H1 (cell line): ENCODE results near the gene RAMACL. TPM values are rescaled to one million over a fixed set of nuclear protein-coding genes. Genes with fewer than 3 reads are reported as not detected.

Experiments used
- CTCF ChIA-PET: fragments of 300-600 bp; sonication (Branson Sonifier 250); formaldehyde crosslinking; loops from one replicate; lab custom pipeline; 2021; ENCODE audit not compliant: partially characterized antibody; lab: Charles Lee
- POLR2A ChIA-PET: fragments of 300-600 bp; sonication (Branson Sonifier 250); formaldehyde crosslinking; loops from one replicate; lab custom pipeline; 2021; ENCODE audit warnings: inconsistent platforms; ENCODE audit not compliant: partially characterized antibody; lab: Charles Lee
- DNase-seq, 2 experiments: peaks; one replicate each; pipeline versions ENCODE4 v3.0.0 to v3.0.0-alpha.2; 2010 to 2022; ENCODE audit warnings: low spot score in 2 of 2, low read depth in 1 of 2, mixed read lengths in 1 of 2
- FAIRE-seq: peaks from 2 replicates; lab custom pipeline; 2011; peaks lifted over from hg19 to GRCh38; lab: Jason Lieb, UNC
- H2AFZ ChIP-seq: 2 replicates; pipeline ENCODE4 v1.8.1; 2012; ENCODE audit warnings: low read length, inconsistent platforms
- H2AK5ac ChIP-seq: 2 replicates; pipeline ENCODE4 v1.6.1; 2013; ENCODE audit warnings: low read depth, low read length
- H2BK120ac ChIP-seq: replicated peaks from 2 replicates; pipeline ENCODE3; 2013; ENCODE audit warnings: low read depth, low read length, inconsistent platforms
- H2BK12ac ChIP-seq: 2 replicates; pipeline ENCODE4 v1.6.1; 2013; ENCODE audit warnings: low read depth, low read length
- H2BK15ac ChIP-seq: 2 replicates; pipeline ENCODE4 v1.6.1; 2013; ENCODE audit warnings: low read length
- H2BK20ac ChIP-seq: 2 replicates; pipeline ENCODE4 v1.6.1; 2013; ENCODE audit warnings: low read length
- H2BK5ac ChIP-seq: 2 replicates; pipeline ENCODE4 v1.6.1; 2013; ENCODE audit warnings: low read depth, low read length
- H3K14ac ChIP-seq: 2 replicates; pipeline ENCODE4 v1.6.1; 2013; ENCODE audit warnings: inconsistent platforms; ENCODE audit not compliant: insufficient read length
- H3K18ac ChIP-seq: 2 replicates; pipeline ENCODE4 v1.6.1; 2013; ENCODE audit warnings: low read length; ENCODE audit errors: extremely low read depth
- H3K23ac ChIP-seq: 2 replicates; pipeline ENCODE4 v1.6.1; 2013; ENCODE audit warnings: inconsistent platforms; ENCODE audit not compliant: insufficient read length
- H3K23me2 ChIP-seq: 2 replicates; pipeline ENCODE4 v1.6.1; 2013; ENCODE audit warnings: low read depth, low read length
- H3K27ac ChIP-seq: 2 replicates; pipeline ENCODE4 v1.6.1; 2011; ENCODE audit warnings: low read depth, low read length, inconsistent platforms
- H3K27me3 ChIP-seq, 4 experiments: replicated peaks in 1 of 4; 1 replicate in 1 of 4; 2 replicates in 3 of 4; pipeline versions ENCODE4 v1.6.1 to v1.8.1; 2011 to 2013; ENCODE audit warnings: low read length in 3 of 4, mild to moderate bottlenecking in 3 of 4, inconsistent platforms in 2 of 4, mixed read lengths in 2 of 4, moderate library complexity in 1 of 4; ENCODE audit not compliant: control insufficient read depth in 3 of 4, insufficient read depth in 3 of 4; ENCODE audit errors: extremely low read depth in 1 of 4
- H3K36me3 ChIP-seq, 4 experiments: 2 replicates each; pipeline versions ENCODE4 v1.6.1 to v1.8.1; 2011 to 2013; ENCODE audit warnings: mild to moderate bottlenecking in 4 of 4, low read length in 3 of 4, moderate library complexity in 2 of 4, control low read depth in 1 of 4, inconsistent platforms in 1 of 4; ENCODE audit not compliant: insufficient read depth in 4 of 4, control insufficient read depth in 2 of 4
- H3K4ac ChIP-seq: replicated peaks from 2 replicates; pipeline ENCODE3; 2013; ENCODE audit warnings: low read length, low read depth, mixed read lengths, inconsistent platforms; ENCODE audit not compliant: insufficient read length
- H3K4me1 ChIP-seq, 4 experiments: replicated peaks in 1 of 4; 1 replicate in 1 of 4; 2 replicates in 3 of 4; pipeline versions ENCODE4 v1.6.1 to v1.8.1; 2011 to 2013; ENCODE audit warnings: low read length in 3 of 4, inconsistent platforms in 2 of 4, mixed read lengths in 1 of 4; ENCODE audit not compliant: insufficient read depth in 4 of 4, control insufficient read depth in 3 of 4
- H3K4me2 ChIP-seq, 2 experiments: 2 replicates each; pipeline versions ENCODE4 v1.6.1 to v1.8.1; 2011 to 2013; ENCODE audit warnings: low read depth in 2 of 2, low read length in 2 of 2, control low read depth in 1 of 2, inconsistent platforms in 1 of 2, mild to moderate bottlenecking in 1 of 2; ENCODE audit not compliant: insufficient read depth in 1 of 2
- H3K4me3 ChIP-seq, 4 experiments: fragments of 200-600, 300-600 bp in 1 of 4; sonication (generic), shearing (Covaris generic), sonication (Bioruptor Twin) in 1 of 4; 2 replicates each; pipeline versions ENCODE4 v1.5.1 to v1.8.1; 2011 to 2016; ENCODE audit warnings: low read length in 4 of 4, low read depth in 3 of 4, control low read depth in 2 of 4, inconsistent platforms in 2 of 4, mild to moderate bottlenecking in 2 of 4, mixed read lengths in 1 of 4, moderate library complexity in 1 of 4; ENCODE audit not compliant: insufficient read depth in 2 of 4; ENCODE audit errors: extremely low read depth in 1 of 4
- H3K56ac ChIP-seq: replicated peaks from 2 replicates; pipeline ENCODE3; 2013; ENCODE audit warnings: low read depth, mild to moderate bottlenecking, mixed read lengths, low read length, inconsistent platforms; ENCODE audit not compliant: insufficient read length
- H3K79me1 ChIP-seq: 2 replicates; pipeline ENCODE4 v1.6.1; 2013; ENCODE audit warnings: low read depth, low read length, control low read depth
- H3K79me2 ChIP-seq, 2 experiments: 2 replicates each; pipeline versions ENCODE4 v1.6.1 to v1.8.1; 2012 to 2013; ENCODE audit warnings: low read length in 2 of 2, mild to moderate bottlenecking in 2 of 2, inconsistent platforms in 1 of 2; ENCODE audit not compliant: insufficient read depth in 2 of 2, control insufficient read depth in 1 of 2
- H3K9ac ChIP-seq, 4 experiments: replicated peaks in 1 of 4; 1 replicate in 1 of 4; 2 replicates in 3 of 4; pipeline versions ENCODE4 v1.6.1 to v1.8.1; 2011 to 2013; ENCODE audit warnings: low read depth in 3 of 4, low read length in 3 of 4, control low read depth in 2 of 4, mild to moderate bottlenecking in 2 of 4, moderate library complexity in 2 of 4, inconsistent platforms in 1 of 4; ENCODE audit errors: extremely low read depth in 1 of 4
- H3K9me3 ChIP-seq, 2 experiments: 2 replicates each; pipeline versions ENCODE4 v1.6.1 to v1.8.1; 2012 to 2013; ENCODE audit warnings: mild to moderate bottlenecking in 2 of 2, moderate library complexity in 2 of 2, control low read depth in 1 of 2, inconsistent platforms in 1 of 2, low read depth in 1 of 2, low read length in 1 of 2, mixed read lengths in 1 of 2; ENCODE audit not compliant: insufficient read depth in 2 of 2
- H4K20me1 ChIP-seq, 2 experiments: replicated peaks in 1 of 2; 2 replicates each; pipeline versions ENCODE3 to v1.8.1; 2011 to 2013; ENCODE audit warnings: inconsistent platforms in 2 of 2, low read length in 2 of 2, mild to moderate bottlenecking in 1 of 2; ENCODE audit not compliant: insufficient read depth in 2 of 2, control insufficient read depth in 1 of 2
- H4K5ac ChIP-seq: 2 replicates; pipeline ENCODE4 v1.6.1; 2013; ENCODE audit warnings: low read length, low read depth, mixed read lengths, inconsistent platforms; ENCODE audit not compliant: insufficient read length
- H4K8ac ChIP-seq: 2 replicates; pipeline ENCODE4 v1.8.0; 2013; ENCODE audit warnings: mild to moderate bottlenecking, moderate library complexity, low read length, inconsistent platforms; ENCODE audit not compliant: insufficient read depth; ENCODE audit errors: extremely low read depth
- H4K91ac ChIP-seq: replicated peaks from 2 replicates; pipeline ENCODE3; 2013; ENCODE audit warnings: low read length, mixed read lengths, inconsistent platforms; ENCODE audit not compliant: insufficient read length
- ATF2 ChIP-seq: IDR thresholded peaks from 2 replicates; pipeline ENCODE4 v1.6.1; 2012; ENCODE audit warnings: low read length, inconsistent platforms
- CBX8 ChIP-seq: fragments of 300-800, 300-1000 bp; sonication (generic); IDR thresholded peaks from 2 replicates; pipeline ENCODE4 v1.7.1; 2016; ENCODE audit warnings: low read depth, low read length, borderline replicate concordance
- EZH2 ChIP-seq: fragments of 200-600 bp; sonication (generic); IDR thresholded peaks from 2 replicates; pipeline ENCODE4 v1.7.1; 2012; ENCODE audit warnings: low read depth, mild to moderate bottlenecking, moderate library complexity, low read length, inconsistent platforms; ENCODE audit not compliant: severe bottlenecking
- KDM1A ChIP-seq: fragments of 200-600, 300-600 bp; sonication (generic); IDR thresholded peaks from 2 replicates; pipeline ENCODE4 v1.7.1; 2016; ENCODE audit warnings: mild to moderate bottlenecking, low read length, borderline replicate concordance
- MAFK ChIP-seq: IDR thresholded peaks from 2 replicates; pipeline ENCODE4 v1.6.1; 2012; ENCODE audit warnings: low read depth, mild to moderate bottlenecking, improper control_type of control experiment, low read length
- RFX5 ChIP-seq: IDR thresholded peaks from 2 replicates; pipeline ENCODE4 v1.6.1; 2011; ENCODE audit warnings: low read depth, low read length, improper control_type of control experiment, borderline replicate concordance
- SP4 ChIP-seq: IDR thresholded peaks from 2 replicates; pipeline ENCODE4 v1.6.1; 2012; ENCODE audit warnings: low read length, inconsistent platforms
- TAF7 ChIP-seq: optimal IDR thresholded peaks from 2 replicates; pipeline ENCODE3; 2011; ENCODE audit warnings: low read depth, mild to moderate bottlenecking, inconsistent platforms, low read length, moderate library complexity, borderline replicate concordance
- TCF12 ChIP-seq: IDR thresholded peaks from 2 replicates; pipeline ENCODE4 v1.6.1; 2011; ENCODE audit warnings: low read depth, mild to moderate bottlenecking, low read length
- WGBS, 2 experiments: shearing (Covaris generic) in 1 of 2; methylation state at CpG; one replicate each; pipeline versions ENCODE4 v1.1.6 to v1.1.7; 2013 to 2015; ENCODE audit warnings: low lambda C conversion rate in 2 of 2, mixed read lengths in 2 of 2, inconsistent platforms in 1 of 2, low coverage in 1 of 2, missing lambda C conversion rate in 1 of 2; ENCODE audit not compliant: insufficient replicate concordance in 2 of 2, insufficient coverage in 1 of 2, insufficient read length in 1 of 2; ENCODE audit errors: extremely low coverage in 1 of 2, missing lambda C conversion rate in 1 of 2; 5-methylcytosine and 5-hydroxymethylcytosine counted together
- polyA plus RNA-seq, 7 experiments: library from polyadenylated mRNA; depleted of rRNA in 3 of 7; stranded (reverse) in 5 of 7; unstranded in 2 of 7; fragments of >200 nt in 5 of 7; fragments of 200-250 nt in 2 of 7; gene quantifications; 1 replicate in 5 of 7; 2 replicates in 1 of 7; 4 replicates in 1 of 7; pipeline versions ENCODE4 v1.2.1 to v1.2.3, GENCODE V29; 2011 to 2013; ENCODE audit warnings: missing spikeins in 2 of 7, mixed read lengths in 2 of 7
- total RNA-seq: library from RNA; stranded (reverse); fragmentation: NEBNext Ultra II Directional; extraction: Animal tissue kit (Norgen Biotek cat#: 25700); gene quantifications from 2 replicates; pipeline ENCODE4 v1.2.1, GENCODE V29; 2021

The RAMACL gene
- total and polyA plus RNA-seq, 2 of the 8 experiments (the other 6 are each of a cell fraction or from before 2014, with no cell fraction given): 0.23 to 0.97 TPM

DNA sequence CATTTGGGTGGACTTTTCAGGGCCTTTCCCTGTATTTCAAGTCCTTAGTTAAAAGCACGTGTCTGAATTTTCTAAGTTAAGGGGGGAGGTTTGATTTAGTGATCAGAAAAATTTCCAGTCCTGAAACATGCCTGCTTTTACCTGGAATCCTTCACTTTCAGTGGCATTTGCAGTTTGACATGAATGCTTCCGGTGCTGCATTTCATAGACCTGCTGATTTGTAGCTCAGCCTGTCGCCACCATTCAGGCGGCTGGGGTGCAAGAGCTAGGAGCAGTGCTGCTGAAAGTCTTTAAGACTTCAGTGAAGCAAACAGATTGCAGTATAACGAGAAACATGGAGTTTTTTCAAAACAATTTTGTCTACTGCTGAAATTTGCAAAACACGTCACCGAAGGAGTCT is 26.5 kb upstream of the RAMACL start:
- DNase-seq (no peak), FAIRE-seq (no peak)
- H2BK20ac ChIP-seq: no peak overlapping the region
- H3K27me3 ChIP-seq: no peaks in the 10 kb centered on the region
- H4K5ac ChIP-seq: no peak overlapping the region
- no peaks in the 10 kb centered on the region for H3K9me3 ChIP-seq
- H3K4ac ChIP-seq: no peak overlapping the region
- H3K79me2 ChIP-seq: peaks cover 0 to 56% of the 10 kb centered on the region in 2 experiments; a peak in 2 of 4 replicates
- H3K18ac ChIP-seq: no peak overlapping the region
- no peak overlapping the region for H4K8ac ChIP-seq
- H2AFZ ChIP-seq: no peak overlapping the region
- ChIA-PET POLR2A (interaction anchor here (0.9 to 3.2 kb wide), 4 partner anchors 9 to 14 kb away, joined by 4 to 19 read pairs (median 6); partner anchors contain the start of gene RPS6KA2), CTCF (interaction anchor here (0.7 to 2.8 kb wide), 10 partner anchors 10 to 727 kb away, joined by 3 to 17 read pairs (median 3); no protein-coding TSS in a partner anchor)
- H2BK5ac ChIP-seq: no peak overlapping the region
- H3K14ac ChIP-seq: no peak overlapping the region
- H3K4me2 ChIP-seq: no peak overlapping the region
- no peak overlapping the region for H4K91ac ChIP-seq
- peaks cover 6 to 9% of the 10 kb centered on the region in 2 experiments for H4K20me1 ChIP-seq
- H2BK120ac ChIP-seq: no peak overlapping the region
- H3K79me1 ChIP-seq: peaks cover 8% of the 10 kb centered on the region; the same call in 1 of the 2 replicates
- WGBS, 2 experiments: 95% methylated on average over 7 of the region's 7 CpGs; no CpG with 5 or more reads in 1 of the 2 experiments
- peaks cover 0 to 8% (median 4%) of the 10 kb centered on the region in 4 experiments; a peak in 4 of 7 replicates for H3K4me1 ChIP-seq
- H3K27ac ChIP-seq: no peak overlapping the region
- no peak overlapping the region for H3K23ac ChIP-seq
- no peak overlapping the region for H2AK5ac ChIP-seq
- no peak overlapping the region for H3K56ac ChIP-seq
- H3K9ac ChIP-seq: no peak overlapping the region
- H3K36me3 ChIP-seq: no peaks in the 10 kb centered on the region
- H3K4me3 ChIP-seq: no peak overlapping the region
- no peak overlapping the region for H2BK12ac ChIP-seq
- no peak overlapping the region for H2BK15ac ChIP-seq
- H3K23me2 ChIP-seq: no peaks in the 10 kb centered on the region
- TF ChIP-seq EZH2 (no peak), TAF7 (no peak), RFX5 (no peak), SP4 (no peak), CBX8 (no peak), TCF12 (no peak), ATF2 (no peak), KDM1A (no peak), MAFK (no peak)
